GM12872 (cell line): Measurements from ENCODE around the gene GCKR.

Experiments
- CTCF ChIP-seq: IDR thresholded peaks from 3 replicates; pipeline ENCODE4 v1.5.1; 2011; ENCODE audit warnings: low read depth, mild to moderate bottlenecking, low read length, moderate library complexity; ENCODE audit not compliant: insufficient read depth

The GCKR gene

GRCh38 chr2:27496357-27497287 lies at the start of gene GCKR:
Gene GCKR (plus strand): TSS chr2:27496839. CDS start chr2:27496905, 66 bp downstream.
- TF ChIP-seq CTCF: no peak

GRCh38 chr2:27448381-27448780 lies 48.3 kb upstream of the GCKR start:
- no peak for TF ChIP-seq CTCF

GRCh38 chr2:27451095-27451494 lies 45.5 kb upstream of the GCKR start:
- TF ChIP-seq CTCF: no peak

- no peak for TF ChIP-seq CTCF
Measured at GRCh38 chr2:27453968-27454367, 42.7 kb upstream of the GCKR start.

GRCh38 chr2:27461118-27461517 lies 35.5 kb upstream of the GCKR start:
- no peak for TF ChIP-seq CTCF

- TF ChIP-seq CTCF: no peak
Measured at GRCh38 chr2:27464443-27464842, 32.2 kb upstream of the GCKR start.

GRCh38 chr2:27471961-27472360 lies 24.7 kb upstream of the GCKR start:
- TF ChIP-seq CTCF: no peak
